ENCODE results near the gene PAX2.
A peak's percentile ranks its signal among the peaks of the same experiment; 100 is the strongest.

The PAX2 gene

DNA sequence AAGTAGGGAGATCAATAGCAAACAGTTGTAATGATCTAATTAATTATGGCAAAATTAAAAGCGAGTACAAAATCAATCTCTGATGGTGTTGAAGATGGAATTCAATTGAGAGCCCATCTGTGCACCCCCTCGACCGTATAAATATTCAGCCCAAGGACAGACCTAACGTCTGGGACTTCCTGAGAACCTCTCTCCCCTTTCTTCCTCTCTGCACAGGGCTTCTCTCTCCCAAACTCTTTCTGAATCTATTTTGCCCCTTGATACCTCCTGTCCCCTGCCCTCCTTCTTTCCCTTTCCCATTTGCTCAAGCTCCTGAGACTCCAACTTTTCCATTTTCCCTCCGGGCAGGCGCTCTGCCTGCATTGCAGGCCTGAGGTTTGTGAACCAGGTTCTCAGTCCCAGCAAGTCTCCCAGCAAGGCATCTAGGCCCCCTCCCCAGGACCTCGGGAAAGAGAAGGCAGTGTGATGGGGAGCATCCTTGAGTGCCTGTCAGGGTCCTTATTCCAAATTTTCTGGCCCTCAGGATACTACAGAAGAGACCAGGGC is 8.5 kb upstream of the PAX2 start:
- DNase-seq, result no peak
- intact Hi-C loops (cut with DNase I), result no loop called here

- DNase-seq, result no peak
- intact Hi-C loops (cut with DNase I), result no loop called here
These were observed 7.9 kb upstream of the PAX2 start for GRCh38 chr10:100737355-100738054.

DNA sequence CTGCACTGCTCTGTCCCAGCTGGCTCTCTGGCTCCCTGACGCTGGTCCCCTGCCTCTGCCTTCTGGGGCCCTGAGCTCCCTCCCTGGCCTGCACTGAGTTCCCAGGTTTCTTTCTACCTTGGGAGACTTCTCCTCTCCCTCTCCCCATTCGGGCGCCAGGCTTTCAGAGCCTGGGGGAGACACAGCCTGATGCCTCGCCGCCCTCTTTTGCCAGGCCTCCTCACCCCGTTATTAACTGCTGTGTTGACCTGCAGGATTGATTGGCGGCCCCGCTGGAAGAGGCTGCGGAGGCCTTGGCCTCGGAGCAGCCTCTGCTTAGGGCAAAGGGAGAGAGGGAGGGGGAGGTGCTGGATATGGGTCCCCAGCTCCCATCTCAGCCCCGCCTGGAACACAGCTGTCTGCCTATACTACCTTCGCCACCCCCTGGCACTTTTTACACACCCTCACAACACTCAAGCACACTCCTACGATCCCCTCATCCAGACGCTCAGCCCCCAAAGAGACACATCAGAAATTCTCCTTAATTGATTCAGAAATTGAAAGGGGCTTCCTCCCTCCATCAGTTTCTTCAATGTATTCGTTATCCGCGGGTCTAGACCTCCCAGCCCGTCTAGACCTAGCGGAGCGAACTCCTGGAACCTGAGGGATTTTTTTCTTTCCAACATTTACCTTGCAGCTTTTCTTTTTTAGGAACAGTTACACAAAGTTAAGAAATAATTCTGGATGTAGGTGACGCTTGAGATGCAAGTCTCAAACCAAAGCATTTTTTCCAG is 7.1 kb upstream of the PAX2 start:
- DNase-seq, result no peak
- intact Hi-C loops (cut with DNase I), result no loop called here

DNA sequence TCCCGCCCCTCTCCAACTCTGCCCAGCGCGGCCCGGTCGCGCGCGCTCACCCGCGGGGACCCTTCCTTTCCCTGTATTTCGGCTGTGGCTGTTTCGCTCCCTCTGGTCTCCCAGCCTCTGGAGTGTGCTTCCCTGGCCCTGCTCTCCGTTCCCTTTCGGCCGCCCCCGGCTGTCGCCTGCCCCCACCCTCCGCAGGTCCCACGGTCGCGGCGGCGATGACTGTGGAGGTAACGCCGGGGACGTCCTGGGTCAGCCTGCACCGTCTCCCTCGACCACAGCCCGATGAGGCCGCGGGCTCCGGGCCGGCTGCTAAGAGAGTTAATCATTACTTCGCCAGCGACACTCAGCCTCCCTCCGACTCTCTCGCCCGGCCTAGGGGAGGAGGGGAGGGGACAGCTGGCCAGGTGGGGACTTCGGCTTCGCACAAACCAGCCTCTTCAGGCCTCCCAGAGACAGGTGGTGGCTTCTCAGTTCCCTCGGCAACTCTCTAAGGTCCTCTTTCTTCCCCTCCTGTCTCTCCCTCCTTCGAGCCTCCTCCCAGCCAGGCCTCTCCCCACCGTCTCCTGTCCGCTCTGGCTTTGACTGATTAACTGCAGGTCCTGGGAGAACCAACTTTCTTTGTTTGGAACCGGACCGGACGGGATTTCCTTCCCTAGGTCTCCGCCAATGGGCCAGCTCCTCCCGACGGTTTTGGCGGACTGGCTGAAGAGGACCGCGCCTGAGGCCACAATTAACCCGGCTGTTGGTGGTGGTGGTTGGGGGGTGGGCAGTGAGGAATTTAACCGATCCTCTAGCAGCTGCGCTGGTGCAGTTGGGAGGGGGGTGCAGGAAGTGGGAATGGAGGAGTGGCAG is 5.6 kb upstream of the PAX2 start:
- intact Hi-C loops (cut with DNase I), result no loop called here
- DNase-seq, result no peak

DNA sequence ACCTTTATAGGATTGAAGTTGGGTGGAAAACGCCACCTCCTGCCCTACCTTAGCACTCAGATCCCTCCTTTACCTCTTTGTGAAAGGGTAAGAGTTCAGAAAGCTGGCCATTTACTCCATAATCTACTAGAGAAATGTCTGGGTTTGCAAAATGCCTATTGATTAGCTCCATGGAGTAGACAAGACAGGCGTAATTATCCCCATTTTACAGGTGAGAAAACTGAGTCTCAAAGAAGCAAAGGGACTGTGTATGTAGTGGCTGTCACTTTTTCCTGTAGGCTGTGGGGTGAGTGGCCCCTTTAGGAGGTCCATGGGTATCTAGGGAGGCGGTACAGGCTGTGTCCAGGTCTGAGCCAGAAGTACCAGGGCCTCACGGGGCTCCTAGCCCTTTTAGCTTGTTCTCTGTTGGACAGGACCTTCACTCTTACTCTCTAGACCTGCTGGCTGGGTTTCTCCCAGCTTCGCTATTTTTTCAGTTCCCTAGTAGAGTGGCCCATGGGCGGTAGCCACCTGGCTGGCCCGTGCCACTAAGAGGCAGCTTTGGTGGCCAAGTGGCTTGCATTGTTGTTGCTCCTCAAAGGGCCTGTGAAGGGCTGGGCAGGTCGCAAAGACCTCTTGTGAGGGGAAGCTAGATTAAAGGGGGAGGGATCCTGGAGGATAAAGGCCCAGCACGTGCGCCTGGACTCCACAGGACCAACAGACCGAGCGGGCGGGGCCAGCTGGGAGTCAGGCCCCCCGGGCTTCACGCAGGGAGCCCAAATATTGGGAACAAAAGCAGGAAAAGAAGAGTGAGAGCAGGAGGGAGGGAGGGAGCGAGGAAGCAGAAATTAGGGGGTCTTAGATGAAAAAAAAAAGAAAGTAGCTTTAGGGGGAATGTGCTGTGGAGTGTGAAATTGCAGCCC is 4.7 kb upstream of the PAX2 start:
- DNase-seq, result no peak
- intact Hi-C loops (cut with DNase I), result no loop called here

DNA sequence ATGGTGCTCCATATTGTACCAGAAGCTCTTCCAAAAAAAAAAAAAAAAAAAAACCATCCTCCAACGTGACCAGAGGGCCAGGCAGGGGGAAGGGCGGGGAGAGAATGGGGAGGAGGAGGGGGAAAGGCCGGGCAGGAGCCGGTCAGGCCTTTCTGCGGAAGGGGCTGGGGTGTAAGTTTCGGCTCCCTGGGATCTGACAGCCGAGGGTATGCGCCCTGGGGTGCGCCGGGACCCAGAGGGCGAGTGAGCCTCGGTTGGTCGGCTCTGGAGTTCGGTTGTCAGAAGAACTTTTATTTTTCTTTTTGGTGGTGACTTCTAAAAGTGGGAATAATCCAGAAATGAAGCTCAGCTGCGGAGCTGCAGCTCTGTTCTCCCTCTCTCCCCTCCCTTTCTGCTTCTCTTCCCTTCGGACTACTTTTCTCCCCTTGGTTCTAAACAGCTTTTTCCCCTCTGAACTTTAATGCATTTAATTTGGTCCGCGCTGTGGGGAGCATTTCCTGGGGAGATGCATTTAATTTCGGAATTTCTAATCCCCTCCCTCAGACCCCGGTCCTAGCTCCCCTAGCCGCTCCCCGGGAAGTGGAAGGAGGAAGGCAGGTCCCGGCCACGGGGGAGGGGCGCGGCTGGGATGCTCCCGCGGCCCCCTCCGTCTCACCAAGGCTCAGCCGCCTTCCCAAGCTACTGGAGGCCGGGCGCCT is 3.9 kb upstream of the PAX2 start:
- no peak for DNase-seq
- intact Hi-C loops (cut with DNase I), result no loop called here

- intact Hi-C loops (cut with DNase I), result no loop called here
- no peak for DNase-seq
These were observed 3.2 kb upstream of the PAX2 start for GRCh38 chr10:100742076-100742771.

DNA sequence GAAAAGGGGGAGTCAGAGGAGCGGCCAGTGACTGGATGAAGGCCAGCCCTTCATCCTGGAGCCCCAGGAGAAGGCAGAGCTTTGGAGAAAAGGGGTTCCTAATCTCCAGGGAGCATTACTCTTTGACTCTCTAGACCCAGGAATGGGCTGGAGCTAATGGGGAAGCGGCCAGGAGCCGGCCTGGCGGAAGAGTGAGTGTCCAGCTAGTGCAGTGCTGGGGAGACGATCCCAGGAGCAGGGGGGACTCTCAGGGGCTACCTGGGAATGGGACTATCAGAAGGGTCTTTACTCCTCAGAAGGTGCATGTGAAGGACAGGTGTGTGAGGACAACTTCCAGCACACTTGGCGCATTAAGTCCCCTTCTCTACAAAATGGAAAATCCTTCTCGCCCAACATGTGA is 2.4 kb upstream of the PAX2 start:
- intact Hi-C loops (cut with DNase I), result no loop called here
- DNase-seq, result no peak

DNA sequence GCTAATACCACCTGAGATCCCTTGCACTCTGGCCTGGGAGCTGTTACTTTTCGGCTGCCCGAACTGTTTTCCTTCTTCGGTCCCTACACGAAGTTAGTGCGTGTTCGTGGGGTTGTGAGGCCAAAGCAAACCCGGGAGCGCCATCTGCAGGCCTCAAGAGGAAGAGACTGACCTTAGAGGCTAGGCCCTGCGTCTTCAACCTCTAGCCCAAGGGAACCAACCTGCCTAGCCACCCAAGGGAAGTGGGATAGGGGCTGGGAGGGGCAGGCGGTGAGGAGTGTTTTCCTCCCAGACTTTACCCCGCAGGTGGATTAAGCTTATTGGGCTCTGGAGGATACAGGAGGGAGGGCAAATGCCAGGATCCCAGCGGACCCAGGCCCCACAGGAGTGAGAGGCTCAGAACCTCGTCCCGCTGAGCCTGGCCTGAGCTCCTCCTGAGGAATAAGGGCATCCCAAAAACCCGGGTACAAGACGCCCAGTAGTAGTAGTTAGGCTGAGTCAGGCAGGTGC is 1.7 kb upstream of the PAX2 start:
- DNase-seq, result peak in 35 of 42 donors; percentile 16 to 81 (median 50)
- intact Hi-C loops (cut with DNase I), result no loop called here

GRCh38 chr10:100744136-100744986 is 1.0 kb upstream of the PAX2 start:
- DNase-seq, result no peak
- intact Hi-C loops (cut with DNase I), result no loop called here

GRCh38 chr10:100745882-100746783 is 751 bp downstream of the PAX2 start:
- intact Hi-C loops (cut with DNase I), result no loop called here
- DNase-seq, result no peak

GRCh38 chr10:100746784-100747455 is 1.5 kb downstream of the PAX2 start:
- no peak for DNase-seq
- intact Hi-C loops (cut with DNase I), result no loop called here

DNA sequence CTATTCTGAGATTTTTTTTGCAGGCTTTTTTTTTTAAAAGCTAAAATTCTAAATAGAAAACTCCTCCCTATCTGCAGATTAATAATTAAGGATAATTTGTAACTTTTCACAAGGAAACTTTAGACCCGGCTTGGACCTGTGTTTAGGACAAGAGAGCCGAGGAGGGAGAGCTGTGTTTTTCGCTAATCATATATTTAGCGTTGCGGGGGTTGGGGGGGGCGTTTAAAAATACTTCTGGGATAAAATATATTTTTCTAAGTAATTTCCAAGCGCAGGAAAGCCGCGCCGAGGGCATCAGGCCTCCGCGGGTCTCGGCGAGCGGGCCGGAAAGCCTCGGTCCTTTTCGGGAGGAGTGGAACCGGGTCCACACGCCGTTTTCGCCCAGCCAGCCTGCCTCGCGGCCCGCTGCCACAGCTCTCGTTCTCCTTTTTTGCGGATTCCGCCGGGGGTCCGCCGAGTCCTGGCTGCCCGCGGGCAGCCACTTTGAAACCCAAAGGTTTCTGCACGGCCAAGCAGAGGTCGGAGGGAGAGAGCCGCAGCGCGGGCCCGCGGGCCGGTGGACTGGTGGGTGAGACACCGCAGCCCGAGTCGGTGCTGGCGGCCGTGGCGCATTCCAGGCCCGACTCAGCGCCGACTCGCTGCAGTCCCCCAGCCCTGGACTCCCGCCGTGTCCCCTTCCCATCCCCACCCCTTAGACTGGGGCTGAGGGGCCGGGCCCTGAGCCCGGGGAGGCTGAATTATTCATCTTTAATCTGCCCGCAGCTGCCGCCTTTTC is 2.3 kb downstream of the PAX2 start:
- DNase-seq, result no peak
- intact Hi-C loops (cut with DNase I), result no loop called here

Measured in head of caudate nucleus (tissue), 42 donors.